Renal pelvis (tissue), 12 donors: ENCODE data around the gene RAB1B. TPM values are rescaled to one million over a fixed set of nuclear protein-coding genes. Genes with fewer than 3 reads are reported as not detected.
A peak's percentile ranks its signal among the peaks of the same experiment; 100 is the strongest.

ENCODE experiments used
- DNase-seq: peaks from one replicate; pipeline ENCODE4 v3.0.0-alpha.2; 2013
- long read RNA-seq, 16 experiments: transcript quantifications; one replicate each; lab custom pipeline, GENCODE V29; 2026
- polyA plus RNA-seq, 3 donors: library from polyadenylated mRNA; unstranded; fragments of 120-200 nt; gene quantifications; one replicate each; pipeline ENCODE4 v1.2.1, GENCODE V29; 2013; ENCODE audit not compliant: insufficient read length in 3 of 3

Gene RAB1B
- 100 to 1,000 TPM; 129 to 152 (median 142) TPM for polyA plus RNA-seq
- long read RNA-seq, donor 1, transcript RAB1B-201 (6 exons, 2,007 nt) = major isoform, 60 of 76 reads
- long read RNA-seq, donor 1, partial matches to known transcripts = 16 of 76 reads
- long read RNA-seq, donor 1, other reads (novel, unspliced or antisense) = 0 of 76 reads
- long read RNA-seq, donor 2, transcript RAB1B-201 (6 exons, 2,007 nt) = major isoform, 99 of 174 reads
- long read RNA-seq, donor 2, partial matches to known transcripts = 75 of 174 reads
- long read RNA-seq, donor 2, other reads (novel, unspliced or antisense) = 0 of 174 reads
- long read RNA-seq, donor 3, transcript RAB1B-201 (6 exons, 2,007 nt) = major isoform, 63 of 80 reads
- long read RNA-seq, donor 3, partial matches to known transcripts = 17 of 80 reads
- long read RNA-seq, donor 3, other reads (novel, unspliced or antisense) = 0 of 80 reads
- long read RNA-seq, donor 4, transcript RAB1B-201 (6 exons, 2,007 nt) = major isoform, 98 of 112 reads
- long read RNA-seq, donor 4, partial matches to known transcripts = 14 of 112 reads
- long read RNA-seq, donor 4, other reads (novel, unspliced or antisense) = 0 of 112 reads
- long read RNA-seq, donor 5, transcript RAB1B-201 (6 exons, 2,007 nt) = major isoform, 19 of 38 reads
- long read RNA-seq, donor 5, partial matches to known transcripts = 19 of 38 reads
- long read RNA-seq, donor 5, other reads (novel, unspliced or antisense) = 0 of 38 reads
- long read RNA-seq, donor 6, transcript RAB1B-201 (6 exons, 2,007 nt) = major isoform, 84 of 96 reads
- long read RNA-seq, donor 6, partial matches to known transcripts = 12 of 96 reads
- long read RNA-seq, donor 6, other reads (novel, unspliced or antisense) = 0 of 96 reads
- long read RNA-seq, donor 7, transcript RAB1B-201 (6 exons, 2,007 nt) = major isoform, 119 of 156 reads
- long read RNA-seq, donor 7, partial matches to known transcripts = 36 of 156 reads
- long read RNA-seq, donor 7, other reads (novel, unspliced or antisense) = 0 of 156 reads
- long read RNA-seq, donor 8, transcript RAB1B-201 (6 exons, 2,007 nt) = major isoform, 38 of 52 reads
- long read RNA-seq, donor 8, partial matches to known transcripts = 13 of 52 reads
- long read RNA-seq, donor 8, other reads (novel, unspliced or antisense) = 0 of 52 reads
- long read RNA-seq, donor 9, transcript RAB1B-201 (6 exons, 2,007 nt) = major isoform, 120 of 227 reads
- long read RNA-seq, donor 9, partial matches to known transcripts = 107 of 227 reads
- long read RNA-seq, donor 9, other reads (novel, unspliced or antisense) = 0 of 227 reads
- long read RNA-seq, donor 10, transcript RAB1B-201 (6 exons, 2,007 nt) = major isoform, 61 of 151 reads
- long read RNA-seq, donor 10, partial matches to known transcripts = 90 of 151 reads
- long read RNA-seq, donor 10, other reads (novel, unspliced or antisense) = 0 of 151 reads
- long read RNA-seq, donor 11, transcript RAB1B-201 (6 exons, 2,007 nt) = major isoform, 47 of 77 reads
- long read RNA-seq, donor 11, partial matches to known transcripts = 30 of 77 reads
- long read RNA-seq, donor 11, other reads (novel, unspliced or antisense) = 0 of 77 reads
- long read RNA-seq, donor 12, transcript RAB1B-201 (6 exons, 2,007 nt) = major isoform, 103 of 117 reads
- long read RNA-seq, donor 12, partial matches to known transcripts = 14 of 117 reads
- long read RNA-seq, donor 12, other reads (novel, unspliced or antisense) = 0 of 117 reads
- long read RNA-seq, donor 13, transcript RAB1B-201 (6 exons, 2,007 nt) = major isoform, 19 of 30 reads
- long read RNA-seq, donor 13, partial matches to known transcripts = 11 of 30 reads
- long read RNA-seq, donor 13, other reads (novel, unspliced or antisense) = 0 of 30 reads
- long read RNA-seq, donor 14 = 0 reads
- long read RNA-seq, donor 15, transcript RAB1B-201 (6 exons, 2,007 nt) = major isoform, 87 of 136 reads
- long read RNA-seq, donor 15, partial matches to known transcripts = 49 of 136 reads
- long read RNA-seq, donor 15, other reads (novel, unspliced or antisense) = 0 of 136 reads
- long read RNA-seq, donor 16, transcript RAB1B-201 (6 exons, 2,007 nt) = major isoform, 77 of 100 reads
- long read RNA-seq, donor 16, partial matches to known transcripts = 22 of 100 reads
- long read RNA-seq, donor 16, other reads (novel, unspliced or antisense) = 0 of 100 reads

DNA sequence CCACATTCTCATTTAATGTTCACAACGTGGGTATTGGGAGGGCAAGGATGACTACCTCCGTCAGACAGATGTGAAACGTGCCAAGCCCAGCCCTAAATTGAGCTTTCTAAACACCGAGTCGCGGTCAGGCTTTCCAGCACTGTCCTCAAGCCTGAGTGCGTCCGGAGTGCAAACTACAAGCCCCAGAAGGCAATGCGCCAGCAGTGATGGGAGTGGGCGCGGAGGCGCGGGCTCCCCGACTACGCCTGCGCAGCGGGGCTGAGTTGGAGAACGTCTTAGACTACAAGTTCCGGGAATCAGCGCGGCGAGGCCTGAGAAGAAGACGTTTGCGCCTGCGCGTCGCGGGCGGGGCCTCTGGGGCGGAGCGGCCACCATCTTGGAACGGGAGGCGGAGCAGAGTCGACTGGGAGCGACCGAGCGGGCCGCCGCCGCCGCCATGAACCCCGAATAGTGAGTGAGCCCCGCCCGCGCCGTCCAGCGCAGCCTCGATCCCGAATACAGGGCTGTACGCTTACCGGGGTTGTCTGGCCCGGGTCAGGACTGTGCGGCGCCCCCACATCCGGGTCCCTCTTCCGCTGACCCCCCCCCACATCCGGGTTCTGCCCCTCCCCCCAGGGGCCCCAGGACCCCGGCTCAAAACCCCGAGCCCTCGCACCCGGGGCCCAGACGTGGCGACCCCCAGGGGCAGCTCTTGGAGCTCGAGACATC is at the start of gene RAB1B:
Gene RAB1B, plus strand, starts transcription at position 396 of the 708 bp plus-strand sequence. Its CDS starts 41 bp downstream, at position 437.
- DNase-seq = peak; percentile 100

DNA sequence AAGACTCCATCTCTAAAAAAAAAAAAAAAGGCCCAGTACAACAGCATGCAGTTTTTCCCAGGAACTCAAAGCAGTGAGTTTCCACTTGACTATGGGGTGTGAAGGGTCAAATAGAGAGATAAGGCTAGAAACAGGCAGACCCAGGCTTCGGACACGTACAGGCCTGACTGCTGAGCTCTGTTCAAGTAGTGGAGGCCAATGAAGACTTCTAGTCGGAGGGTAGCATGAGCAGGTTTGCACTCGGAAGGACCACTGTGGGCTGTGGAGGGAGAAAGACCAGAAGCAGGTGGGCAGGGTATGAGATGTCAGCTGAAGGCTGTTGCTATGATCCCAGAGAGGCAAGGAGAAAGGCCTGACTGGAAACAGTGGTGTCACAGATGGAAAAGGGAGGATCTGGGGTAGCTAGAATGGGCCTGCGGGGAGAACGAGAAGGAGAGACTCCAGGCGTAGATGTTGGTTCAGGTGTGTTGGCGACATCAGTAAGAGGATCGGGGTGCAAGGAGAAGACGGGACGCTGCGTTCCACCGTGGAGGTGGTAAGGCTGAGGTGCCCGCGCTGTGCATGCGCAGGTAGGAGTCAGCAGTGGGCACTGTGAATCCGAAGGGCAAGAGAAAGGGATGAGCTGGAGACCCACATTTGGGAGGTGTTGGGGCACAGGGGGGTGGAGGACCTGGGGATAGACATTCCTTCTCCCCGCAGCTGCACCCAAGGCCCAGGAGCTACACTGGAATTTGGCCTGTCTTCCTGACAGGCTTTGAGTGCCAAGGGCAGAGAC is 49.4 kb upstream of the RAB1B start:
- DNase-seq = no peak

DNA sequence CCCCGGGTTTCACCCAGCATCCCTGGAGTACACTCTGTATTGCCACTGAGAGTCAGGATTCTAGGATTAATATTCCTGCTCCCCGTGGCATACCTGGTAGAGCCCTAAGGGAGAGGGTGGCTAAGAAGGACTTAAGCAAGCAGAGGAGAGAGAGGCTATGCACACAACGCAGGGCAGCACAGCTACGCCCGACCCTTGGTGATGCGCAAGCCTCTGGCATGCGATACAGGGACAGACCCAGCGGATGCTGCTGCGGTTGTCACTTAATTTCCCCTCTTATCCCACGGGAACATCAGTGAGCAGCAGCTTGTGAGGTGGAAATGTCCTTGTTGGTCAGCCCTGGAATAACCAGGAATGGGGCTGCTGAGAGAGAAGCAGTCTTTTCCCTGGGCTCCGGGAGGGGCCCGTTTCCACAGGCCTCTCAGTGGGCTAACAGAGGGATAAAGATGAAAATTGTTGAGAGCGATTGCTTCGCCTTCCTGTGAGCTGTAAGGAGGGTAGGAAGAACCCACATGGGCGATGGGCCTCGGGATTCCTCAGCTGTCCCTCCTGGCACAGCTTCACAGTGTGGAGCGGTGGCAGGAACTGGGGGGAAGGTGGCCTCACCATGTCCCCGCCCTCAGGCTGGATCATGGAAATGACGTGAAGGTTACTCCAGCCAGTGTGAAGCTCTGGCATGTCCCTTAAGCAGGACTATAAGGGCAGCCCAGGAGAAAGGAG is 48.4 kb upstream of the RAB1B start:
- DNase-seq = no peak

DNA sequence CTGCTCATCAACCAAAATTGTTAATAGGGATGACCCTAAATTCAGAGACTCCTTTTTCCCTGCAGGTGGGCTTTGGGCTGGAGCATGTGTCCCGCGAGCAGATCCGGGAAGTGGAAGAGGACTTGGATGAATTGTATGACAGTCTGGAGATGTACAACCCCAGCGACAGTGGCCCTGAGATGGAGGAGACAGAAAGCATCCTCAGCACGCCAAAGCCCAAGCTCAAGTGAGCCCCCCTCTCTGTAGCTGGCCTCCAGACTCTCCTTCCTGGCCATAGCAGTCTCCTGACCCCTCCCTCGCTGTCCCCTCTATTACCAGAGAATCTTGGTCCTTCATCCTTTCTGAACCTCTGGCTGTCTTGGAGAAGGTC is 47.9 kb upstream of the RAB1B start:
- DNase-seq = no peak

DNA sequence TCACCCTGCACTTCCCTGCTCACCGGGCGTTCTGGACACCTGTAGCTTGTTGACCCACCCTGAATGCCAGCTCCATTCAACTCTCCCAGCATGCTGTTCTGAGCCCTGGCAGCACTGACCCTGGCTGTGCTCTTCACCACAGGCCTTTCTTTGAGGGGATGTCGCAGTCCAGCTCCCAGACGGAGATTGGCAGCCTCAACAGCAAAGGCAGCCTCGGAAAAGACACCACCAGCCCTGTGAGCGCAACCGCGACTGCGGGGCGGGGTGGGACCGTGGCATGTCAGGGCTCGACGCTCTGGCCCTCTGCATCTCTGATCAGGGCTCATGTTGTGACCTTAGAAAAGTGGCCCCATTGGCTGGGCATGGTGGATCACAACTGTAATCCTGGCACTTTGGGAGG is 47.4 kb upstream of the RAB1B start:
- no peak for DNase-seq

DNA sequence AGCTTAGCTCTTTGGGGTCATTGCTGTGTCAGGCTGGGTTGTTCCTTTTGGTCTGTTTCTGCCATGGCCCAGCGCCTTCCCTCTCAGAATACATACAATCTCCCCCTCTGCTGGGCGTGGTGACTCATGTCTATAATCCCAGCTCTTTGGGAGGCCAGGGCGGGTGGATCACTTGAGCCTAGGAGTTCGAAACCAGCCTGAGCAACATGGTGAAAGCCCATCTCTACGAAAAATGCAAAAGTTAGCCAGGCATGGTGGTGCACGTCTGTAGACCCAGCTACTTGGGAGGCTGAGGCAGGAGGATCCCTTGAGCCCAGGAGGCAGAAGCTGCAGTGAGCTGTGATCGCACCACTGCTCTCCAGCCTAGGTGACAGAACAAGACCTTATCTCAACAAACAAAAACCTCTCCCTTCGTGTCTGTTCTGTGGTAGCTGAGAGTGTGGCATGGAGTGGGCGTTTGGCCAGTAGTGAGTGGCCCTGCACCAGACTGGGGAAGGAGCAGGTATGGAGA is 46.7 kb upstream of the RAB1B start:
- DNase-seq = no peak

DNA sequence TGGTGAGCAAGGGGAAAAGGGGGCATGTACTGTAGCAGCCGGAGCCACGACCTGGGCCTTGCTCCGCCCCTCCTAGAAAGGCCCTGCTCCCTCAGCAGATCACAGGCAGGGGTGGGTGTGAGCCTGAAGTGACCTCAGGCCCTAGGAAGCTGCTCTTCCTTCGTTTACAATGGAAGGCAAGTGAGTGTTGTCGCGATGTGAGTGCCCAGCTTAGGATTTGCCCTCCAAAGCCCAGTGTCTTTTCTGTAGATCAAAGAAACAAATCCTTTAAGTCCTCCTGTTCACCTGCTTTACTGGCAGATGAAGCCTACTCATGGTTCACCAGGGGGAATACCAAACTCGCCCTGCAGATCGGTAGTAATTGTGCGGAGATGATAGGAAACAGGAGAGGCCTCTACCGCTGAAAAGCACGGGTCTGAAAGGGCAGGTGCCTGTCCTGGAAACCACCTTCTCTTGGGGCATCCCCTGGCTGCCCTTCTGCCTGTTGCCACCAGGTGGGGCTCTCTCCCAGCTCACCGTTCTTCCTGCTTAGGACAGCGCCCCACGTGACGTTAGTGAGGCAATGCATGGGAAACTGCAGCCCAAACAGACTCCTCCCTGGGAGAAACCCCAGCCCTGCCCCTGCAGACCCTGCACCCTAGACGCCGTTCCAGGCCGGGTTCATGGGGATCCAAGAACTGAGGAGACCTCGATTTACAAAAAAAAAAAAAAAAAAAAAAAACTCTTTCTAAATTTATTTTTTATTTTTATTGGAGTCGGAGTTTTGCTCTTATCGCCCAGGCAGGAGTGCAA is 45.9 kb upstream of the RAB1B start:
- DNase-seq = peak; percentile 87

DNA sequence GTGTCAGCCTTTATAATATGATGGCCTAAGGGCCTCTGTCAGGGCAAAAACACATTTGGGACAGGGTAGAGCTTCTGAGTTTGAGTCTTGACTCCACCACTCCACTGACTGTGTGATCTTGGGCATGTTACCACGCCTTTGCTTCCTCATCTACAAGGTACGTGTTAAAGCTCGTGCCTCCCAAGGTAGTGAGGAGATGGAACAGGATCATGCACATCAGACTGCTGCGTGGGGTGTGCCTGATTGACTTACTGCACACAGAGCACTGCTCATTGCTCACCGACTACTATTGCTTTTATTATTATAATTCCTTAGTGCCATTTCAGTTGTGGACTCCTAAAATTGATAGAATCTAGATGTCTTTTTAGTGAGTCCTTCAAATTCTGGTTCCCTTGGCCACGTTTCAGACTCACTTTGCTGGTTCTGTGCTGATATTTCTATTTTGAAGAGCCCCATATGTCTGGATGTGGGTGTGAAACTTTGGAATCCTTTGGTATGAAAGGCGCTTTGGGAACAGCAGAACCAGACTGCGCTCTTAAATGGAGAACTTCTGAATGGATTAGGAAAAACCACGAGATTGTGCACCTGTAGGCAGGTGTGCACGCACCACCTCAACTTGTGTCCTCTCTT is 44.1 kb upstream of the RAB1B start:
- no peak for DNase-seq

DNA sequence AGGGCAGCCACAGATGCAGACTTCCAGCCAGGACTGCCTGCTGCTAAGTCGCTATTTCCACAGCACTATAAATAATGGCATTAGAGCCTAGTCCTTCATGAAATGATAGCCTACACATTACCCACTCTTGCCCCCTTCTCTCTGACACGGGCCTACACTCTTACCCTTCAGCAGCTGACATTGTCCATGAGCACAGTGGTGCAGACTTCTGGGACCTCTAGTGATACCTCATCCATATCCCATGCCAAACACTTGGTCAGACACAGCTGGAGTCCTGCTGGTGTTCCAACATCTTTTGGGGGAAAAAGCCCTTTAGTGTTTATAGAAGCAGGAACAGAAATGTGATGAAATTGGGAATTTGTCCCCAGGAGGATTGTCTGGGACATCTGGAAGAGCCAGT is 43.4 kb upstream of the RAB1B start:
- no peak for DNase-seq

DNA sequence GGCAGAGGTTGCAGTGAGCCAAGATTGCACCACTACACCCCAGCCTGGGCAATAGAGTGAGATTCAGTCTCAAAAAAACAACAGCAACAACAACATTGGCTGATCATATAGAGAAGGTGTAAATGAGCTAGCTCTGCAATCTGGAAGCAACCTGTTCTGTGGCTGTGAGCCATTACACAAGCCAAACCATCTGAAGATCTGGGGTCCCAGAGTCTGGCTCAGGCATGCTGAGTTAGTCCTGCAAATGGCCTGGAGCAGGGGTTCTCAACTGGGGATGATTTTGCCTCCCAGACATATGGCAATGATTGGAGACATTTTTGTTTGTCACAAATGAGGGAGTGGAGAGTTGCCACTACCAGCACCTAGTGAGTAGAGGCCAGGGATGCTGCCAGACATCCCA is 42.3 kb upstream of the RAB1B start:
- DNase-seq = no peak

DNA sequence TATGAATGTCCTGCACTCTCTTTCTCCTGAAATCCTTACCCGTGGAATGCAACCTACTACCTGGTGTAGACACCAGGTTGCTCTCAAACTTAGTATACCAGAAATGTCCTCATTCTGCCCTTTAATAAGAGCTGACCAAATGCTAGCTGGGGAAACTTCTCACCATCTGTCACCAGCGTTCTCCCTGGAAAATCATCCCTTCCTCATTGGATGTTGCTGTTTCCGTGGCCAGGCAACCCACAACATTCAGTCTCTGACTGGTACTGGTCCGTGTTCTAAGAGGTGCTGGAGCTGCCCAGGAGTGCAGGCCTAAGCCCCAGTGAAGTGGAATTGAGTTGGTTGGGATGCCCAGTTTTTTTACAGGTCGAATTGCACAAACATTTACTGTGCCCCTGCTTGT is 40.7 kb upstream of the RAB1B start:
- DNase-seq = no peak

DNA sequence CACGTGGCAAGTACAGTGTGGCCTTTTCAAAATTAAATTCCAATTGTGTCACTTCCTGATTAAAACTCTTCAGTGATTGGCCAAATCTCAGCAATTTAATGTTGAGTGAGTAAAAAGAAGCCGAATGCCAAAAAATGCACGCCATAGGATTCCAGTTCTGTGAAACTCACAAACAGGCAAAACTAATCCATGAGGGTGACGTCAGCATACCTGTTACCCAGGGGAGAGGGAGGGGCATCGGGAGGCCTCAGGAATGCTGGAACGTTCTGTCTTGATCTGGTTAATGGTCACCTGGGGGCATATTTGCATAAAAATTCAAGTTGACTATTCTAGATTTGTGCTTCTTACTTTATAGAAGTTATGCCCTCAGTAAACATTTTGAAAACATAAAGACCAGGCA is 39.9 kb upstream of the RAB1B start:
- DNase-seq = peak; percentile 49

DNA sequence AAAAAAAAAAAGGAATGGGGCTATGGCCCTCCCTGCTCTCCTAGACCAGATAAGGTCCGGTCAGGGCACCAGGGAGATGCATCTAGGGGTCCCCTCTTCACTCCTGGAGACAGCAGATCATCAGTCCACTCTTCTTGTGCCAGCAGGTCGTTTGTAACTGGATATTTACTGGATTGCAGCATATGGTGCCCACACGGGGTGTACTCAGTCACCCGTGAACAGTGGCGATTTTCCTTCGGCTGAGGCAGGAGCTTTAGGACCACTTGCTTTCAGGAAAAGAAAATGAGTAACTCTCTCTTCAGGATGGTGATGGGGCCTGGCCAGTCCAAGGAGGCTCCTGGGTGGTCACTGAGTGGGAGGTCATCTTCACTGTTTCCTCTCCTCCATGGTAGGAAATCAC is 38.3 kb upstream of the RAB1B start:
- DNase-seq = no peak

DNA sequence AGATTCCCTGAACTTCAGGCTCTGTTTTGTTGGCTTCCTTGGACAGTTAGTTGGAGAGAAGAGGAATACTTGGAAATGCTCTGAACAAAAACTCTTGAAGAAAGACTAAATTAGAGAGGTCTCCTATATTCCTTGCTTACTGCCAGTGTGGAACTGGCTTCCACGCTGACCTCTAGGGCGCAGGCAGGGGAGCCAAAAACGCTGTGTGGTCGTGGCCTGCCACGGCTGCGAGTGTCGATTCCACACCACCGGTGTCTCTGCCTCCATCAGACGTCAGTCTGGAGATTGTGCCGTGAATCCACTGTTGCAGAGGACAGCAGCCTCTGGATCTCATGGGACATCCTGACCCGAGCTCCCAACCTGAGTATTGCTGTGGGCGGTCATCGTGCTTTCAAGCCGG is 37.5 kb upstream of the RAB1B start:
- DNase-seq = no peak

DNA sequence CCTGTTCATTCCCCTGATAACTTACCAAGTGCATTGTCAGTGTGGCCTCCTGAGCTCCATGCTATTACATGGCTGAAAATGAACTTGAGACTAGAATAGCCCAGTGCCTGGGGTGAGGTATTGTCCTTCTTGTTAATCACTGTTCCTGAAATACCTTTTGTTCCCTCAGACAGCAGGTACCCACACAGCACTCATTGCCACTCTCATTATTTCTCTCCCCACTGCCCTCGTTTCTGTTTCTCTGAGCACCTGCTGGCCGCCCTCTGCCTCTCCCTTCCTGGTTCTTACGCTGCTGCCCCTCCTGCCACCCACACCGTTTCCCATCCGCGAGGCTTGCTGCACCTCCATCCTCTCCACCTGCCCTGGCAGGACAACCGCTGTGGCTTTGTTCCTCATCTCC is 36.9 kb upstream of the RAB1B start:
- DNase-seq = no peak

DNA sequence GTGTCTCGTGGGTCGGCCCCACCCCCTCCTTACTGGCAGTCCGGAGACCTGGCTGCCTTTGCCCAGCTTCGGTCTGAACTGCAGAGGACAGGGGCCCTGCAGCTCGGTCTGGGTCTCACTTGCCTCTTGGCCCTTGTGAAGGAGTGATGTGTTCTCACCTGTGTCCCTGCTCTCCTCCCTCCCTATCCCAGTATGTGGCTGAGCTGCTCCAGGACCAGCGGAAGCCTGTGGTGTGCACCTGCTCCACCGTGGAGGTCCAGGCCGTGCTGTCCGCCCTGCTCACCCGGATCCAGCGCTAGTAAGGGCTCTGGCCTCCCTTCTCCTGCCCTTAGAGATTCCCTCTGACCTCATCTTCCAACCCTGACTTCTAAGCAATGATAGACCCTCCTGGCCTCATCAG is 35.7 kb upstream of the RAB1B start:
- DNase-seq = no peak

DNA sequence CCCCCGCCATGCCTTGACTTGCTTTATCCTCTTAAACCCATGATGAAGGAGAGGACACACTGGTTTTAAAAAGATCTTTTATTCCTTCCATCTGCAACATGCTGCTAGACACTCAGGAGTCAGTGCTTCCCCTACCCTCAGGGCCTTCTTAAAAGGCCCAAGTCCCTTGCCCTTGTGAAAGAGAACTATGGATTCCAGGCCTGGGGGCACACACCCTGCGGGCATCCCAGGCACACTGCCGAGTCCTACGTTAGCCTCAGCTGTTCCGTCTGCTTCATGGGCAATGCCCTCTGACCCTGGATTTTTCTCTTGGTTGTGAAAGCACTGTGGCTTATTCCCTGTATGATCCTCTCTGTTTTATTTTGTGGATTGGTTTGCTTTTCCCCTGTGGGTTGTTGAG is 35.1 kb upstream of the RAB1B start:
- DNase-seq = no peak
